Calu3 (cell line): ENCODE results near the gene FAM24A. TPM values are rescaled to one million over a fixed set of nuclear protein-coding genes. Genes with fewer than 3 reads are reported as not detected.

Experiments used
- Bru-seq: library from RNA; stranded (reverse); fragments of 400-500 nt; gene quantifications from one replicate; lab custom pipeline; 2021; lab: Mats Ljungman, UMichigan
- BruChase-seq, 2 experiments: library from RNA; stranded (reverse); fragments of 400-500 nt; gene quantifications; one replicate each; lab custom pipeline; 2021; lab: Mats Ljungman, UMichigan
- BruUV-seq: library from RNA; stranded (reverse); fragments of 400-500 nt; replicated peaks from 2 replicates; lab custom pipeline; 2021; lab: Mats Ljungman, UMichigan
- CTCF ChIA-PET: fragments of 300-600 bp; sonication (Branson Sonifier 250); formaldehyde crosslinking; loops from one replicate; lab custom pipeline; 2022; ENCODE audit warnings: antibody characterized with exemption; lab: Charles Lee
- DNase-seq: peaks from one replicate; pipeline ENCODE4 v3.0.0; 2022
- H3K27ac Mint-ChIP-seq: one replicate; pipeline ENCODE4 v1.8.0; 2022; ENCODE audit warnings: mixed read lengths; ENCODE audit not compliant: unreplicated experiment
- H3K27me3 Mint-ChIP-seq: one replicate; pipeline ENCODE4 v1.8.0; 2022; ENCODE audit warnings: mixed read lengths; ENCODE audit not compliant: unreplicated experiment
- H3K36me3 Mint-ChIP-seq: one replicate; pipeline ENCODE4 v1.8.0; 2022; ENCODE audit warnings: mild to moderate bottlenecking, moderate library complexity, mixed read lengths; ENCODE audit not compliant: insufficient read depth, unreplicated experiment
- H3K4me1 Mint-ChIP-seq: one replicate; pipeline ENCODE4 v1.8.0; 2022; ENCODE audit warnings: mild to moderate bottlenecking, low read depth, mixed read lengths; ENCODE audit not compliant: unreplicated experiment
- H3K4me3 Mint-ChIP-seq: one replicate; pipeline ENCODE4 v1.8.0; 2022; ENCODE audit warnings: mild to moderate bottlenecking, low read depth, moderate library complexity, mixed read lengths; ENCODE audit not compliant: unreplicated experiment
- H3K9me3 Mint-ChIP-seq: one replicate; pipeline ENCODE4 v1.8.0; 2022; ENCODE audit warnings: low read depth, mixed read lengths; ENCODE audit not compliant: unreplicated experiment
- CTCF ChIP-seq: fragments of 200-600 bp; IDR thresholded peaks from one replicate; pipeline ENCODE4 v1.8.0; 2022; ENCODE audit warnings: antibody characterized with exemption; ENCODE audit not compliant: unreplicated experiment
- intact Hi-C: fragments of 100-400 bp; cut with micrococcal nuclease; formaldehyde crosslinking; loops from one replicate; pipeline ENCODE4 v1.10.0; 2022; ENCODE audit not compliant: unreplicated experiment
- long read RNA-seq: library from polyadenylated mRNA; stranded (forward); transcript quantifications from one replicate; pipeline ENCODE4 v2.0.0, GENCODE V29; 2022
- total RNA-seq: library from RNA; stranded (reverse); gene quantifications from 2 replicates; pipeline ENCODE4 v1.2.3, GENCODE V29; 2022

Gene FAM24A, protein sequence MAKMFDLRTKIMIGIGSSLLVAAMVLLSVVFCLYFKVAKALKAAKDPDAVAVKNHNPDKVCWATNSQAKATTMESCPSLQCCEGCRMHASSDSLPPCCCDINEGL
- total RNA-seq (not detected in 2 replicates), Bru-seq, nascent RNA (not detected), BruChase-seq, experiment 1, labeled RNA remaining after a 6-hour chase (not detected), BruChase-seq, experiment 2, labeled RNA remaining after a 2-hour chase (not detected)
- long read RNA-seq, result 0 reads

DNA sequence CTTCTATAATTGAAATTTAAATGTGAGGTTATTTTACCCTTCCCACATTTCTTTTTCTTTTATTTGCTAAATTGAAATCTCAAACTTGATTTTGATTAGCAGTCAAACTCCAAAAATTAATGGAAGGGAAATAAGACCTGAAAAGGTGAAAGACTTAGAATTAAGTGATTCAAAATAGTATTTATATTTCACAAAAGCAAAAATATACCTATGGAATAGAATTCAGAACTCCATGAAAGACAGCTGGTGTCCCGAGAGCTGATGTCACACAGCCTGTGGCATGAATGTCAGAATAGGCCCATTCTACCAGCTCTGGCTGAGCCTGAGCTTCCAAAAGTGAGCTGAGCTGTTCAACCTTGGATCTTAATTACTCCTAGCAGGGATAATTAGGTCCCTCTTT, at the start of gene FAM24A:
TSS of gene FAM24A (plus strand) at position 301 of the 400 bp plus-strand sequence. CDS start 1,025 bp downstream, outside the sequence.
- CTCF ChIA-PET, result no interaction called here
- Mint-ChIP-seq H3K4me3 (no peak within 1 kb of the TSS), H3K27ac (no peak within 1 kb of the TSS), H3K36me3 (no peaks in the 10 kb centered on the region), H3K4me1 (no peaks in the 10 kb centered on the region), H3K27me3 (peaks cover 12% of the 10 kb centered on the region), H3K9me3 (no peaks in the 10 kb centered on the region)
- no TSS peak for BruUV-seq
- no peak for TF ChIP-seq CTCF
- no peak for DNase-seq
- intact Hi-C loops, result no loop called here

DNA sequence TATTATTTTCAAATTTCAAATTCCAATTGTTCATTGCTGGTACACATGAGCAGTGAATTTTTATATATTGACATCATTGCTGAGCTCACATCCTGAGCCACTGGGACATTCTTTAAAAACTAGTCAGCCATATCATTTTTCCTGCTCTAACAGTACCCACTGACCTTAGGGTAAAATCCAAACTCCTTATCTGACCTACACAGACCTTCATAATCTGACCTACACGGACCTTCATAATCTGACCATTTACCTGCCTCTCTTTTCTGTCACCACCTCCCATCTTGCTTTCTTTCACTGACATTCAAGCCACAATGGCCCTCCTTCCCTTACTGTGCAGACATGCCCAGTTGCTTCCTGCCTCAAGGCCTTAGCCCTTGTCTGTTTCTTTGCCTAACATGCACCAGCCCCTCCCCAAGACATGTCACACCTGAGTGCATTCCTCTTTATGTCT, 48.7 kb upstream of the FAM24A start:
- Mint-ChIP-seq H3K36me3 (peaks cover 3% of the 10 kb centered on the region), H3K27me3 (no peaks in the 10 kb centered on the region), H3K4me3 (no peak overlapping the region), H3K4me1 (peaks cover 10% of the 10 kb centered on the region), H3K27ac (no peak overlapping the region), H3K9me3 (no peaks in the 10 kb centered on the region)
- no peak for TF ChIP-seq CTCF
- BruUV-seq, result no TSS peak
- CTCF ChIA-PET, result no interaction called here
- DNase-seq, result no peak
- intact Hi-C loops, result no loop called here

DNA sequence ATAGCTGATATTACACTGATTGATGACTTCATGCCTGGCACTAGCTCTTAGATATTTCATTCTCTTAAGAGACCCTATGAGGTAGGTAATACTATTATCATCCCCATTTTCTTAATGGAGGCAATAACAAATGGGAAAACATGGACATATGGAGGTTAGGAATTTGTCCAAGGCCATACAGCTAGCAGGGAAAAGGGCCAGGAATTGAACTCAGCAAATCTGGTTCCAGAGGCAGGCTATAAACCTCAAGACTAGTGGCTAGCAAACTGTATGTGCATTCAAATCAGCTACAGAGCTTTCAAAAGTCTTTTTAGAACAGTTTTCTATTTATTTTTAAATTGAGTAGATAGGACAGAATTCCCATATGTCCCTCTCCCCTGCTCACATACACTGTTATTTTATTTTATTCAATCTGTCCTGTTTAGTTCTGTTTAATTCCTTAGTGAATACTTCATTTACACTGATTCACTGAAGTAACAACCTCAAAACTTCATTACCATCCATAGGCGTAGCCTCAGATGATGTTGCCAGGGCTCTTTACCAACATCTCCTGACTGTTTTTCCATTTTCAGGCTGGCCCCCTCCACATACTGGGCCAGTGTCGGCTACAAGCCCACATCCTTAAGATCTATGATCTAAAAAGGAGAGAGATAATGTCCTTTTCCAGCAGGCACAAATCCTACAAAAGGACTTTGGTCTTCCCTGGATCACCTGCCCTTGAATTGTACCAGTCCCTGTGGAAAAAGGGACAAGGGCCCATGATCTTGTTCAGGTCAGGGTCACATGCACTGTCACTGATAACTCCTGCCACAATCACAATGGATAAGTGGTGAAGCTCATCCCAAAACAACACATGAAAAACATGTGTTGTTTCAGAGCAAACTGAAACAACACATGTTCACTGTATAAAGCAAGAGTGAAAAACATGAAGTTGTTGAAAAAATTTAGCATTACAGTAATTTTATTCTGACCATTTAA, 46.9 kb upstream of the FAM24A start:
- H3K4me3 Mint-ChIP-seq, result no peak overlapping the region
- H3K4me1 Mint-ChIP-seq, result peaks cover 10% of the 10 kb centered on the region
- no peak overlapping the region for H3K27ac Mint-ChIP-seq
- peaks cover 2% of the 10 kb centered on the region for H3K9me3 Mint-ChIP-seq
- CTCF ChIA-PET, result no interaction called here
- no peak for TF ChIP-seq CTCF
- H3K27me3 Mint-ChIP-seq, result no peaks in the 10 kb centered on the region
- no TSS peak for BruUV-seq
- no peak for DNase-seq
- intact Hi-C loops, result no loop called here
- H3K36me3 Mint-ChIP-seq, result peaks cover 3% of the 10 kb centered on the region

- no peak for DNase-seq
- CTCF ChIA-PET, result interaction anchor here (1.0 kb wide), 1 partner anchor 41 kb away, joined by 4 read pairs; no protein-coding TSS in a partner anchor
- no TSS peak for BruUV-seq
- H3K9me3 Mint-ChIP-seq, result peaks cover 2% of the 10 kb centered on the region
- intact Hi-C loops, result no loop called here
- H3K27me3 Mint-ChIP-seq, result no peaks in the 10 kb centered on the region
- TF ChIP-seq CTCF, result no peak
- H3K27ac Mint-ChIP-seq, result no peak overlapping the region
- H3K4me3 Mint-ChIP-seq, result no peak overlapping the region
- peaks cover 10% of the 10 kb centered on the region for H3K4me1 Mint-ChIP-seq
- H3K36me3 Mint-ChIP-seq, result peaks cover 3% of the 10 kb centered on the region
Observed at GRCh38 chr10:122864194-122864592, 46.2 kb upstream of the FAM24A start.
